ENCODE data around the gene KMT2A.

GRCh38 chr11:118415062-118415738 is 21.1 kb upstream of the KMT2A start:
- no peak for TF ChIP-seq TEAD4 (IDR thresholded peaks at IDR 0.05)
- TF ChIP-seq EP300 (IDR thresholded peaks at IDR 0.05; ENCODE audit: borderline replicate concordance), result no peak
- no peak for TF ChIP-seq NFIC (IDR thresholded peaks at IDR 0.05)
- no peak for TF ChIP-seq RAD21 (IDR thresholded peaks at IDR 0.05; ENCODE audit: low read depth)
- TF ChIP-seq EGR1 (IDR thresholded peaks at IDR 0.05), result no peak
- TF ChIP-seq CEBPB (IDR thresholded peaks at IDR 0.05), result no peak
- TF ChIP-seq YY1 (IDR thresholded peaks at IDR 0.05; ENCODE audit: low read depth), result no peak
- TF ChIP-seq TAF1 (IDR thresholded peaks at IDR 0.05; ENCODE audit: low read depth), result no peak
- TF ChIP-seq TCF12 (IDR thresholded peaks at IDR 0.05; ENCODE audit: low read depth), result no peak
- TF ChIP-seq FOXM1 (IDR thresholded peaks at IDR 0.05; ENCODE audit: borderline replicate concordance, low read depth), result no peak
- no peak for TF ChIP-seq REST (IDR thresholded peaks at IDR 0.05; ENCODE audit: low read depth)

Data from Ishikawa (cell line).